ENCODE measurements around the gene S100A5. TPM values are rescaled to one million over a fixed set of nuclear protein-coding genes. Genes with fewer than 3 reads are reported as not detected.
A peak's percentile ranks its signal among the peaks of the same experiment; 100 is the strongest.

Gene S100A5
- total and polyA plus RNA-seq, 10 of the 15 experiments (the other 5 are each of a cell fraction or from before 2014, with no cell fraction given): 0.47 to 0.75 (median 0.56) TPM; not detected in 6

DNA sequence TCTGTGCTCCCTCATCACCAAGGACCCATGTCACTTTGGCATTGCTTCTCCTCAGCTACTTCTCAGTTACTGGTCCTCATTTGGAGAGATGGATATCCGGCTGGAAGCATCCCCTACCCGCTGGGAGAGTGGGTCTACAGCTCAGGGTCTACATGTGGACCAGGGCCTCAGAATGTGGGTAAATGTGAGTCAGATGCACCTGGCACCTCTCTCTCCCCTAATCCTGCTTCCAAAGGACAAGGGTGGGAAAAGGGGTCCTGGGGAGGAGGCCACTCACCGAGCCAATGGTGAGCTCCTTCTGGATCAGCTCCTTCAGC is 5.9 kb downstream of the S100A5 start:
- TF ChIP-seq, protein P1, sequence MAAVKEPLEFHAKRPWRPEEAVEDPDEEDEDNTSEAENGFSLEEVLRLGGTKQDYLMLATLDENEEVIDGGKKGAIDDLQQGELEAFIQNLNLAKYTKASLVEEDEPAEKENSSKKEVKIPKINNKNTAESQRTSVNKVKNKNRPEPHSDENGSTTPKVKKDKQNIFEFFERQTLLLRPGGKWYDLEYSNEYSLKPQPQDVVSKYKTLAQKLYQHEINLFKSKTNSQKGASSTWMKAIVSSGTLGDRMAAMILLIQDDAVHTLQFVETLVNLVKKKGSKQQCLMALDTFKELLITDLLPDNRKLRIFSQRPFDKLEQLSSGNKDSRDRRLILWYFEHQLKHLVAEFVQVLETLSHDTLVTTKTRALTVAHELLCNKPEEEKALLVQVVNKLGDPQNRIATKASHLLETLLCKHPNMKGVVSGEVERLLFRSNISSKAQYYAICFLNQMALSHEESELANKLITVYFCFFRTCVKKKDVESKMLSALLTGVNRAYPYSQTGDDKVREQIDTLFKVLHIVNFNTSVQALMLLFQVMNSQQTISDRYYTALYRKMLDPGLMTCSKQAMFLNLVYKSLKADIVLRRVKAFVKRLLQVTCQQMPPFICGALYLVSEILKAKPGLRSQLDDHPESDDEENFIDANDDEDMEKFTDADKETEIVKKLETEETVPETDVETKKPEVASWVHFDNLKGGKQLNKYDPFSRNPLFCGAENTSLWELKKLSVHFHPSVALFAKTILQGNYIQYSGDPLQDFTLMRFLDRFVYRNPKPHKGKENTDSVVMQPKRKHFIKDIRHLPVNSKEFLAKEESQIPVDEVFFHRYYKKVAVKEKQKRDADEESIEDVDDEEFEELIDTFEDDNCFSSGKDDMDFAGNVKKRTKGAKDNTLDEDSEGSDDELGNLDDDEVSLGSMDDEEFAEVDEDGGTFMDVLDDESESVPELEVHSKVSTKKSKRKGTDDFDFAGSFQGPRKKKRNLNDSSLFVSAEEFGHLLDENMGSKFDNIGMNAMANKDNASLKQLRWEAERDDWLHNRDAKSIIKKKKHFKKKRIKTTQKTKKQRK (IDR thresholded peaks at IDR 0.05; ENCODE audit: low read depth, low read length): no peak
- TF ChIP-seq CHD4 (IDR thresholded peaks at IDR 0.05) (no peak), IKZF1 (conservative IDR thresholded peaks at IDR 0.05) (no peak), MTA2 (IDR thresholded peaks at IDR 0.05; ENCODE audit: low read depth) (no peak), SPI1 (IDR thresholded peaks at IDR 0.05; ENCODE audit: borderline replicate concordance, insufficient read depth, low read depth, low read length) (no peak), POLR2AphosphoS5 (IDR thresholded peaks at IDR 0.05; ENCODE audit: low read length) (no peak)
- TF ChIP-seq, protein P2, sequence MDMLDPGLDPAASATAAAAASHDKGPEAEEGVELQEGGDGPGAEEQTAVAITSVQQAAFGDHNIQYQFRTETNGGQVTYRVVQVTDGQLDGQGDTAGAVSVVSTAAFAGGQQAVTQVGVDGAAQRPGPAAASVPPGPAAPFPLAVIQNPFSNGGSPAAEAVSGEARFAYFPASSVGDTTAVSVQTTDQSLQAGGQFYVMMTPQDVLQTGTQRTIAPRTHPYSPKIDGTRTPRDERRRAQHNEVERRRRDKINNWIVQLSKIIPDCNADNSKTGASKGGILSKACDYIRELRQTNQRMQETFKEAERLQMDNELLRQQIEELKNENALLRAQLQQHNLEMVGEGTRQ (IDR thresholded peaks at IDR 0.05; ENCODE audit: borderline replicate concordance, low read depth, low read length): no peak
- in situ Hi-C loops (cut with MboI) (no loop called here), intact Hi-C loops (cut with micrococcal nuclease; ENCODE audit: unreplicated experiment) (loop anchor here (5.0 kb wide), 1 partner anchor 32 kb away; the partner anchor contains the start of gene S100A2)
- FAIRE-seq (no peak), ATAC-seq (no peak), DNase-seq (ENCODE audit: low read depth, low spot score) (no peak)
- RAD21 ChIA-PET (ENCODE audit: unreplicated experiment): interaction anchor here (0.6 to 6.4 kb wide), 15 partner anchors 10 to 801 kb away, joined by 3 to 74 read pairs (median 4); partner anchors contain the start of genes CHTOP, S100A13, S100A2 and S100A4
- Histone ChIP-seq H2AFZ (ENCODE audit: control insufficient read depth, low read depth, low read length) (no peak overlapping the region), H3K9me3 (replicated peaks; ENCODE audit: control insufficient read depth, insufficient read depth, low read length) (no peaks in the 10 kb centered on the region), H3K4me1 (ENCODE audit: control insufficient read depth, insufficient read depth, low read length) (peaks cover 12% of the 10 kb centered on the region), H3K9ac (ENCODE audit: control insufficient read depth, insufficient read depth, low read length) (no peak overlapping the region), H3K4me2 (ENCODE audit: control insufficient read depth, insufficient read depth) (peak overlapping the region; percentile 99; the same call in 1 of the 2 replicates), H3K36me3 (ENCODE audit: control insufficient read depth in 2 of 2, insufficient read depth in 2 of 2, low read length in 1 of 2) (no peaks in the 10 kb centered on the region), H3K27ac (ENCODE audit: control insufficient read depth, insufficient read depth) (no peak overlapping the region), H3K4me3 (no peak overlapping the region), H4K20me1 (ENCODE audit: control insufficient read depth, insufficient read depth) (no peaks in the 10 kb centered on the region), H3K27me3 (replicated peaks in 1 of 2; ENCODE audit: control insufficient read depth in 2 of 2, insufficient read depth in 2 of 2, low read length in 1 of 2) (no peaks in the 10 kb centered on the region), H3K79me2 (ENCODE audit: control insufficient read depth, insufficient read depth, low read length) (no peaks in the 10 kb centered on the region; the same call in 1 of the 2 replicates)
- SMC1A ChIA-PET (ENCODE audit: uncharacterized antibody, unreplicated experiment): interaction anchor here (0.6 to 5.6 kb wide), 11 partner anchors 10 to 188 kb away, joined by 3 to 72 read pairs (median 9); partner anchors contain the start of genes S100A2 and S100A4
- POLR2A ChIA-PET: interaction anchor here (0.8 to 3.2 kb wide), 9 partner anchors 9 to 188 kb away, joined by 3 to 29 read pairs (median 7); partner anchors contain the start of genes CHTOP, S100A2 and S100A4
- WGBS (ENCODE audit: insufficient coverage, insufficient replicate concordance, low lambda C conversion rate, missing lambda C conversion rate): 89% methylated on average over 3 of the region's 3 CpGs
- BruUV-seq (replicated peaks): no TSS peak
- CTCF ChIA-PET: interaction anchor here (0.8 to 8.6 kb wide), 13 partner anchors 9 to 452 kb away, joined by 3 to 216 read pairs (median 4); partner anchors contain the start of genes CHTOP, RAB13, S100A13 and S100A16

Data from GM12878 (cell line).